K562 (cell line): ENCODE results near the gene PDE6G. TPM values are rescaled to one million over a fixed set of nuclear protein-coding genes. Genes with fewer than 3 reads are reported as not detected.
A peak's percentile ranks its signal among the peaks of the same experiment; 100 is the strongest.

Experiments
- ATF7 ChIP-seq: fragments of 450-650 bp; IDR thresholded peaks from 2 replicates; pipeline ENCODE4 v1.7.1; 2014; ENCODE audit warnings: mild to moderate bottlenecking, moderate library complexity
- BACH1 ChIP-seq: fragments of 200-800 bp; sonication (Bioruptor generic); IDR thresholded peaks from 2 replicates; pipeline ENCODE4 v1.6.1; 2016; ENCODE audit warnings: missing genetic modification characterization, missing compliant biosample characterization
- CBFB ChIP-seq: sonication (generic); formaldehyde crosslinking; IDR thresholded peaks from 2 replicates; pipeline ENCODE4 v1.4.0; 2020; ENCODE audit warnings: mild to moderate bottlenecking, missing genetic modification reagents
- CBX8 ChIP-seq: fragments of 200-600 bp; sonication (generic); IDR thresholded peaks from 2 replicates; pipeline ENCODE4 v1.6.1; 2012; ENCODE audit warnings: borderline replicate concordance, mixed run types, low read depth, mild to moderate bottlenecking, moderate library complexity, mixed read lengths, low read length, control low read depth, inconsistent platforms; ENCODE audit not compliant: poor library complexity, severe bottlenecking; ENCODE audit errors: extremely low read depth
- DLX4 ChIP-seq: fragments of 250-450 bp; sonication (Bioruptor Pico); IDR thresholded peaks from 2 replicates; pipeline ENCODE4 v1.6.1; 2021; ENCODE audit warnings: mild to moderate bottlenecking
- ETV5 ChIP-seq: sonication (generic); formaldehyde crosslinking; IDR thresholded peaks from 2 replicates; pipeline ENCODE4 v1.4.0; 2020; ENCODE audit warnings: low read depth, mild to moderate bottlenecking, missing genetic modification reagents
- GATAD2B ChIP-seq: fragments of 450-650 bp; IDR thresholded peaks from 2 replicates; pipeline ENCODE4 v1.6.1; 2017; ENCODE audit warnings: mild to moderate bottlenecking, borderline replicate concordance
- KLF13 ChIP-seq: fragments of 450-650 bp; IDR thresholded peaks from 2 replicates; pipeline ENCODE4 v1.6.1; 2016; ENCODE audit warnings: missing genetic modification characterization, low read depth, mild to moderate bottlenecking, missing compliant biosample characterization, moderate library complexity, borderline replicate concordance
- MXI1 ChIP-seq: IDR thresholded peaks from 2 replicates; pipeline ENCODE4 v1.6.1; 2011; ENCODE audit warnings: low read depth, mild to moderate bottlenecking, improper control_type of control experiment, low read length
- POLR2G ChIP-seq: fragments of 200-400 bp; formaldehyde crosslinking; IDR thresholded peaks from 2 replicates; pipeline ENCODE4 v1.6.1; 2017; ENCODE audit warnings: low read depth, mild to moderate bottlenecking, antibody characterized with exemption, low read length, moderate library complexity
- PYGO2 ChIP-seq: fragments of 450-650 bp; IDR thresholded peaks from 2 replicates; pipeline ENCODE4 v1.6.1; 2016; ENCODE audit warnings: mild to moderate bottlenecking, missing genetic modification characterization, moderate library complexity, missing compliant biosample characterization
- RBM14 ChIP-seq: fragments of 200-400 bp; formaldehyde crosslinking; IDR thresholded peaks from 2 replicates; pipeline ENCODE4 v1.6.1; 2018; ENCODE audit warnings: low read depth, mild to moderate bottlenecking, low read length, moderate library complexity, borderline replicate concordance; ENCODE audit not compliant: insufficient read depth
- RBM15 ChIP-seq: fragments of 200-400 bp; formaldehyde crosslinking; IDR thresholded peaks from 2 replicates; pipeline ENCODE4 v1.6.1; 2018; ENCODE audit warnings: mild to moderate bottlenecking, low read length, moderate library complexity; ENCODE audit not compliant: insufficient read depth
- TCF7L2 ChIP-seq: fragments of 150-350 bp; IDR thresholded peaks from 2 replicates; pipeline ENCODE4 v1.6.1; 2016; ENCODE audit warnings: low read depth, mild to moderate bottlenecking, low read length, moderate library complexity
- THAP7 ChIP-seq: fragments of 250-450 bp; sonication (Bioruptor Pico); IDR thresholded peaks from 2 replicates; pipeline ENCODE4 v1.5.0; 2021
- ZNF143 ChIP-seq: sonication (generic); formaldehyde crosslinking; IDR thresholded peaks from 2 replicates; pipeline ENCODE4 v1.9.0; 2022; ENCODE audit warnings: mild to moderate bottlenecking, missing genetic modification reagents
- ZNF165 ChIP-seq: fragments of 250-450 bp; sonication (Bioruptor Pico); IDR thresholded peaks from 2 replicates; pipeline ENCODE4 v1.4.0; 2020; ENCODE audit warnings: borderline replicate concordance
- ZNF217 ChIP-seq: sonication (generic); formaldehyde crosslinking; IDR thresholded peaks from 2 replicates; pipeline ENCODE4 v1.8.0; 2022; ENCODE audit warnings: mild to moderate bottlenecking, missing genetic modification reagents
- ZNF232 ChIP-seq: sonication (generic); formaldehyde crosslinking; IDR thresholded peaks from 2 replicates; pipeline ENCODE4 v1.8.0; 2022; ENCODE audit warnings: mild to moderate bottlenecking, missing genetic modification reagents
- ZZZ3 ChIP-seq: fragments of 450-650 bp; IDR thresholded peaks from 2 replicates; pipeline ENCODE4 v1.6.1; 2016; ENCODE audit warnings: antibody characterized with exemption, mild to moderate bottlenecking, moderate library complexity
- polyA plus RNA-seq, 8 experiments: library from polyadenylated mRNA; depleted of rRNA in 4 of 8; stranded (reverse) in 5 of 8; unstranded in 3 of 8; fragments of >200 nt; fragmentation: Nextera tagmentation in 2 of 8; fragmentation: Illumina TruSeq in 1 of 8; extraction: Ambion mirVana in 2 of 8; extraction: Trizol in 1 of 8; gene quantifications; 2 replicates each; pipeline versions ENCODE4 v1.2.1 to v1.2.3, GENCODE V29; 2011 to 2014; ENCODE audit warnings: inconsistent platforms in 1 of 8, missing spikeins in 1 of 8
- total RNA-seq, 7 experiments: library from RNA; depleted of rRNA in 6 of 7; stranded (reverse); fragments of >200 nt in 6 of 7; fragmentation: Illumina TruSeq in 2 of 7; extraction: Trizol in 2 of 7; gene quantifications; 2 replicates each; pipeline versions ENCODE4 v1.2.1 to v1.2.3, GENCODE V29; 2011 to 2021; ENCODE audit warnings: low replicate concordance in 1 of 7
- TF ChIP-seq, protein P1 (sequence below): fragments of 250-450 bp; sonication (Bioruptor Pico); IDR thresholded peaks from 2 replicates; pipeline ENCODE4 v1.4.0; 2020; ENCODE audit warnings: mild to moderate bottlenecking, moderate library complexity

PDE6G gene
- total and polyA plus RNA-seq, 9 of the 15 experiments (the other 6 are each of a cell fraction or from before 2014, with no cell fraction given) = 0.14 to 0.59 TPM; not detected in 7

GRCh38 chr17:81683584-81684441, 27.5 kb upstream of the PDE6G start, which contains the start of the genes ARL16 and HGS (continued):
- TF ChIP-seq THAP7 (CRISPR knock-in tag) (no peak), ZNF165 (CRISPR knock-in tag) (peak; percentile 37; the same call in 1 of the 2 replicates), POLR2G (peak; percentile 78), DLX4 (CRISPR knock-in tag) (no peak), CBX8 (no peak), ZZZ3 (no peak), CBFB (CRISPR knock-in tag) (no peak), ZNF217 (no peak), ZNF232 (CRISPR knock-in tag) (no peak), BACH1 (no peak), MXI1 (no peak), KLF13 (tag) (no peak), ZNF143 (CRISPR knock-in tag) (no peak), GATAD2B (peak; percentile 83; the same call in 1 of the 2 replicates), TCF7L2 (no peak), RBM15 (no peak), ETV5 (CRISPR knock-in tag) (0 out of 2 replicates have a peak, but pooled peaks have one; percentile 25), RBM14 (no peak), ATF7 (peak; percentile 89), PYGO2 (tag) (no peak)
- TF ChIP-seq, protein P1, sequence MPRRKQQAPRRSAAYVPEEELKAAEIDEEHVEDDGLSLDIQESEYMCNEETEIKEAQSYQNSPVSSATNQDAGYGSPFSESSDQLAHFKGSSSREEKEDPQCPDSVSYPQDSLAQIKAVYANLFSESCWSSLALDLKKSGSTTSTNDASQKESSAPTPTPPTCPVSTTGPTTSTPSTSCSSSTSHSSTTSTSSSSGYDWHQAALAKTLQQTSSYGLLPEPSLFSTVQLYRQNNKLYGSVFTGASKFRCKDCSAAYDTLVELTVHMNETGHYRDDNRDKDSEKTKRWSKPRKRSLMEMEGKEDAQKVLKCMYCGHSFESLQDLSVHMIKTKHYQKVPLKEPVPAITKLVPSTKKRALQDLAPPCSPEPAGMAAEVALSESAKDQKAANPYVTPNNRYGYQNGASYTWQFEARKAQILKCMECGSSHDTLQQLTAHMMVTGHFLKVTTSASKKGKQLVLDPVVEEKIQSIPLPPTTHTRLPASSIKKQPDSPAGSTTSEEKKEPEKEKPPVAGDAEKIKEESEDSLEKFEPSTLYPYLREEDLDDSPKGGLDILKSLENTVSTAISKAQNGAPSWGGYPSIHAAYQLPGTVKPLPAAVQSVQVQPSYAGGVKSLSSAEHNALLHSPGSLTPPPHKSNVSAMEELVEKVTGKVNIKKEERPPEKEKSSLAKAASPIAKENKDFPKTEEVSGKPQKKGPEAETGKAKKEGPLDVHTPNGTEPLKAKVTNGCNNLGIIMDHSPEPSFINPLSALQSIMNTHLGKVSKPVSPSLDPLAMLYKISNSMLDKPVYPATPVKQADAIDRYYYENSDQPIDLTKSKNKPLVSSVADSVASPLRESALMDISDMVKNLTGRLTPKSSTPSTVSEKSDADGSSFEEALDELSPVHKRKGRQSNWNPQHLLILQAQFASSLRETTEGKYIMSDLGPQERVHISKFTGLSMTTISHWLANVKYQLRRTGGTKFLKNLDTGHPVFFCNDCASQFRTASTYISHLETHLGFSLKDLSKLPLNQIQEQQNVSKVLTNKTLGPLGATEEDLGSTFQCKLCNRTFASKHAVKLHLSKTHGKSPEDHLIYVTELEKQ (CRISPR knock-in tag) = no peak
